ENCODE results near the gene TEX2. TPM values are rescaled to one million over a fixed set of nuclear protein-coding genes. Genes with fewer than 3 reads are reported as not detected.

The TEX2 gene
- total and polyA plus RNA-seq, 2 experiments from 2014 or later: 7.5 to 17.7 TPM

DNA sequence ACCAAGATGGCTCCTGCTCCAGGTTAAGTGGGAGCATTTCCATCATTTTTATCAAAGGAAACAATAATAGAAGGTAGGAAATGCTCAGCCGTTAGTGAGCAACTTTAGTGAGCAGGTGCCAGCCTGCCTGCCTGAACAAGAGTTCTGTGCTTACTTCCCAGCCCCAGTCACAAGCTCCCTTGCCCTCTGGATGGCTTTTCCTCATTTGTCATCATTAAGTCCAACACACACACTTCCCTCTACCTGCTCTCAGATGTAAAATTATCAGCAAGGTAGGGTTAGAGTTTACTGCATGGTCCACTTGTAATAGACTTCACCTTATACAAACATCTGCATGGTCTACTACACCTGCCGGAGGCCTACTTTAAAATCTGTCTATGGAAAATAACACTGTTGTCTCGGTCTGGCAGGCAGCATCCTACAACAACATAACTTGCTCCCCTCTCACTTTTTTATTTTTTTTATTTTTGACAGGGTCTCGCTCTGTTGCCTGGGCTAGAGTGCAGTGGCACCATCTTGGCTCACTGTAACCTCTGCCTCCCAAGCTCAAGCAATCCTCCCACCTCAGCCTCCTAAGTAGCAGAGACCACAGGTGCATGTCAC, 12.7 kb downstream of the TEX2 start:
- H3K79me2 ChIP-seq (replicated peaks; ENCODE audit: insufficient read depth): peaks cover 64% of the 10 kb centered on the region
- Mint-ChIP-seq H3K9me3 (no peaks in the 10 kb centered on the region), H3K4me1 (peaks cover 8% of the 10 kb centered on the region; the same call in 1 of the 3 replicates), H3K4me3 (no peak overlapping the region), H3K27me3 (ENCODE audit: insufficient read depth, low read depth, poor library complexity) (peaks cover 8% of the 10 kb centered on the region), H3K36me3 (ENCODE audit: low read depth) (no peaks in the 10 kb centered on the region), H3K27ac (no peak overlapping the region)
- no peaks in the 10 kb centered on the region for H3K4me1 ChIP-seq (ENCODE audit: insufficient read depth)
- no peaks in the 10 kb centered on the region for H3K36me3 ChIP-seq (ENCODE audit: insufficient read depth)
- no peak overlapping the region for H3K27ac ChIP-seq (ENCODE audit: low read depth)
- DNase-seq (ENCODE audit: low spot score) (no peak), ATAC-seq (no peak)
- H4K20me1 ChIP-seq (replicated peaks; ENCODE audit: insufficient read depth): peaks cover 6% of the 10 kb centered on the region; the same call in 1 of the 2 replicates
- no peak overlapping the region for H3K4me2 ChIP-seq
- no peak overlapping the region for H3K4me3 ChIP-seq
- TF ChIP-seq CREB1 (CRISPR knock-in tag; IDR thresholded peaks at IDR 0.05; ENCODE audit: low read depth): no peak
- H2AFZ ChIP-seq: no peak overlapping the region
- no peaks in the 10 kb centered on the region for H3F3A ChIP-seq (replicated peaks; ENCODE audit: low read depth)
- no peaks in the 10 kb centered on the region for H3K9me2 ChIP-seq (ENCODE audit: insufficient read depth)
- H3K27me3 ChIP-seq (ENCODE audit: insufficient read depth): no peaks in the 10 kb centered on the region

DNA sequence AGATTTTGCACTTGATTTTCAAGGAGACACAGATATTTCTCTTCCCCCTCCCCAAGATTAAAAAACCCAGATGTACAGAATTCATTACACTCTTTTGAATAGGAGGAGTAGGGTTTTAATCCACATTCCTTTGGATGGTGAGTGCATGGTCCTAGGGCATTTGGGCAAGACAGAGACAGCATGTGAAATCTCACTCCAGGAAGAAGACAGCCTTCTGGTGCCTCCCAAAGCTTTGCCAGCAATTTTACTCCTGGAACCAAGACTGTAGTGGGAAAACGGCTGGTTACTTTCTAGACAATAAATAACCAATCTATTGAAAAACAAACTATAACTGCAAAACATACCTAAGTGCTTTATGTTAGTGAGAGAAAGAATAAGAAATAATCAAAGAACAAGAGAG, 15.2 kb downstream of the TEX2 start:
- no peak for ATAC-seq
- no peaks in the 10 kb centered on the region for H3K36me3 ChIP-seq (ENCODE audit: insufficient read depth)
- no peaks in the 10 kb centered on the region for H3K27me3 ChIP-seq (ENCODE audit: insufficient read depth)
- TF ChIP-seq ZNF114 (CRISPR knock-in tag; IDR thresholded peaks at IDR 0.05) (no peak), CREB1 (CRISPR knock-in tag; IDR thresholded peaks at IDR 0.05; ENCODE audit: low read depth) (no peak), NANOG (IDR thresholded peaks at IDR 0.05; ENCODE audit: borderline replicate concordance) (no peak), EZH2 (IDR thresholded peaks at IDR 0.05; ENCODE audit: low read depth, unreplicated experiment) (no peak), JUNB (IDR thresholded peaks at IDR 0.05; ENCODE audit: unreplicated experiment) (no peak), ZNF331 (CRISPR knock-in tag; IDR thresholded peaks at IDR 0.05; ENCODE audit: low read depth) (no peak), EZH2phosphoT487 (IDR thresholded peaks at IDR 0.05; ENCODE audit: unreplicated experiment) (no peak), POLR2AphosphoS5 (IDR thresholded peaks at IDR 0.05; ENCODE audit: low read depth) (no peak), STAT1 (IDR thresholded peaks at IDR 0.05; ENCODE audit: unreplicated experiment) (no peak)
- TF ChIP-seq, protein P1, sequence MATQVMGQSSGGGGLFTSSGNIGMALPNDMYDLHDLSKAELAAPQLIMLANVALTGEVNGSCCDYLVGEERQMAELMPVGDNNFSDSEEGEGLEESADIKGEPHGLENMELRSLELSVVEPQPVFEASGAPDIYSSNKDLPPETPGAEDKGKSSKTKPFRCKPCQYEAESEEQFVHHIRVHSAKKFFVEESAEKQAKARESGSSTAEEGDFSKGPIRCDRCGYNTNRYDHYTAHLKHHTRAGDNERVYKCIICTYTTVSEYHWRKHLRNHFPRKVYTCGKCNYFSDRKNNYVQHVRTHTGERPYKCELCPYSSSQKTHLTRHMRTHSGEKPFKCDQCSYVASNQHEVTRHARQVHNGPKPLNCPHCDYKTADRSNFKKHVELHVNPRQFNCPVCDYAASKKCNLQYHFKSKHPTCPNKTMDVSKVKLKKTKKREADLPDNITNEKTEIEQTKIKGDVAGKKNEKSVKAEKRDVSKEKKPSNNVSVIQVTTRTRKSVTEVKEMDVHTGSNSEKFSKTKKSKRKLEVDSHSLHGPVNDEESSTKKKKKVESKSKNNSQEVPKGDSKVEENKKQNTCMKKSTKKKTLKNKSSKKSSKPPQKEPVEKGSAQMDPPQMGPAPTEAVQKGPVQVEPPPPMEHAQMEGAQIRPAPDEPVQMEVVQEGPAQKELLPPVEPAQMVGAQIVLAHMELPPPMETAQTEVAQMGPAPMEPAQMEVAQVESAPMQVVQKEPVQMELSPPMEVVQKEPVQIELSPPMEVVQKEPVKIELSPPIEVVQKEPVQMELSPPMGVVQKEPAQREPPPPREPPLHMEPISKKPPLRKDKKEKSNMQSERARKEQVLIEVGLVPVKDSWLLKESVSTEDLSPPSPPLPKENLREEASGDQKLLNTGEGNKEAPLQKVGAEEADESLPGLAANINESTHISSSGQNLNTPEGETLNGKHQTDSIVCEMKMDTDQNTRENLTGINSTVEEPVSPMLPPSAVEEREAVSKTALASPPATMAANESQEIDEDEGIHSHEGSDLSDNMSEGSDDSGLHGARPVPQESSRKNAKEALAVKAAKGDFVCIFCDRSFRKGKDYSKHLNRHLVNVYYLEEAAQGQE (IDR thresholded peaks at IDR 0.05; ENCODE audit: unreplicated experiment): no peak
- TF ChIP-seq, protein P2, sequence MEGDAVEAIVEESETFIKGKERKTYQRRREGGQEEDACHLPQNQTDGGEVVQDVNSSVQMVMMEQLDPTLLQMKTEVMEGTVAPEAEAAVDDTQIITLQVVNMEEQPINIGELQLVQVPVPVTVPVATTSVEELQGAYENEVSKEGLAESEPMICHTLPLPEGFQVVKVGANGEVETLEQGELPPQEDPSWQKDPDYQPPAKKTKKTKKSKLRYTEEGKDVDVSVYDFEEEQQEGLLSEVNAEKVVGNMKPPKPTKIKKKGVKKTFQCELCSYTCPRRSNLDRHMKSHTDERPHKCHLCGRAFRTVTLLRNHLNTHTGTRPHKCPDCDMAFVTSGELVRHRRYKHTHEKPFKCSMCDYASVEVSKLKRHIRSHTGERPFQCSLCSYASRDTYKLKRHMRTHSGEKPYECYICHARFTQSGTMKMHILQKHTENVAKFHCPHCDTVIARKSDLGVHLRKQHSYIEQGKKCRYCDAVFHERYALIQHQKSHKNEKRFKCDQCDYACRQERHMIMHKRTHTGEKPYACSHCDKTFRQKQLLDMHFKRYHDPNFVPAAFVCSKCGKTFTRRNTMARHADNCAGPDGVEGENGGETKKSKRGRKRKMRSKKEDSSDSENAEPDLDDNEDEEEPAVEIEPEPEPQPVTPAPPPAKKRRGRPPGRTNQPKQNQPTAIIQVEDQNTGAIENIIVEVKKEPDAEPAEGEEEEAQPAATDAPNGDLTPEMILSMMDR (conservative IDR thresholded peaks at IDR 0.05; ENCODE audit: low read depth in 2 of 2): no peak
- no peaks in the 10 kb centered on the region for H3K36me3 Mint-ChIP-seq (ENCODE audit: low read depth)
- no peak overlapping the region for H3K4me3 ChIP-seq
- H3F3A ChIP-seq (replicated peaks; ENCODE audit: low read depth): no peaks in the 10 kb centered on the region
- H3K4me1 Mint-ChIP-seq: 0 out of 3 replicates have a peak, but pooled peaks cover 4% of the 10 kb centered on the region
- H3K27me3 Mint-ChIP-seq (ENCODE audit: insufficient read depth, low read depth, poor library complexity): peaks cover 6% of the 10 kb centered on the region
- H3K27ac ChIP-seq (ENCODE audit: low read depth): no peak overlapping the region
- no peak overlapping the region for H3K27ac Mint-ChIP-seq
- no peaks in the 10 kb centered on the region for H3K9me2 ChIP-seq (ENCODE audit: insufficient read depth)
- no peaks in the 10 kb centered on the region for H3K9me3 Mint-ChIP-seq
- no peak overlapping the region for H3K4me2 ChIP-seq
- no peaks in the 10 kb centered on the region for H3K4me1 ChIP-seq (ENCODE audit: insufficient read depth)
- peaks cover 58% of the 10 kb centered on the region for H3K79me2 ChIP-seq (replicated peaks; ENCODE audit: insufficient read depth)
- no peak overlapping the region for H3K4me3 Mint-ChIP-seq
- no peak for DNase-seq (ENCODE audit: low spot score)
- H4K20me1 ChIP-seq (replicated peaks; ENCODE audit: insufficient read depth): peaks cover 6% of the 10 kb centered on the region; the same call in 1 of the 2 replicates
- H2AFZ ChIP-seq: no peak overlapping the region
